Tibial nerve (tissue), 4 donors: Measurements from ENCODE around the gene FRZB.
"Not testable (repeated sequence)": the region's sequence is repeated elsewhere in the genome, so short reads cannot be mapped to it uniquely, and the experiment has no call there.

Source experiments
- EP300 ChIP-seq, 2 donors: sonication (generic); formaldehyde crosslinking; IDR thresholded peaks; one replicate each; pipeline ENCODE4 v1.6.1; 2017; ENCODE audit warnings: antibody characterized with exemption in 2 of 2, mild to moderate bottlenecking in 1 of 2
- POLR2A ChIP-seq, 2 donors: fragments of 450-650 bp; IDR thresholded peaks; one replicate each; pipeline ENCODE4 v1.6.1; 2017; ENCODE audit warnings: antibody characterized with exemption in 2 of 2, mild to moderate bottlenecking in 2 of 2, moderate library complexity in 2 of 2
- TF ChIP-seq, protein P1 (sequence below), 5 experiments: fragments of 200-600 bp in 3 of 5; fragments of 450-650 bp in 2 of 5; sonication (generic) in 3 of 5; IDR thresholded peaks; one replicate each; pipeline ENCODE4 v1.5.1; 2016 to 2019; ENCODE audit warnings: antibody characterized with exemption in 5 of 5, mild to moderate bottlenecking in 3 of 5, moderate library complexity in 2 of 5

DNA sequence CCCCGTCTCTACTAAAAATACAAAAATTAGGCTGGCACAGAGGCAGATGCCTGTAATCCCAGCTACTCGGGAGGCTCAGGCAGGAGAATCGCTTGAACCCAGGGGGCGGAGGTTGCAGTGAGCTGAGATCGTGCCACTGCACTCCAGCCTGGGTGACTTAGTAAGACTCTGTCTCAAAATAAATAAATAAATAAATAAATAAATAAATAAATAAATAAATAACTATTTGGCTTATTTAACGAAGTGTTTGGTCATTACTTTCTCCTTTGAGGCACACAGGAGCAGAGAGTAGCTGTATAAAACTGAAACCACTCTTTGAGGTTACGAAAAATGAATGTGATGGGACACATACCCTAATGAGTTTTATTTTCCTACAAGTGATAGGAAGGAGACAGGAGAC lies 26.6 kb upstream of the FRZB start:
- TF ChIP-seq, protein P1, sequence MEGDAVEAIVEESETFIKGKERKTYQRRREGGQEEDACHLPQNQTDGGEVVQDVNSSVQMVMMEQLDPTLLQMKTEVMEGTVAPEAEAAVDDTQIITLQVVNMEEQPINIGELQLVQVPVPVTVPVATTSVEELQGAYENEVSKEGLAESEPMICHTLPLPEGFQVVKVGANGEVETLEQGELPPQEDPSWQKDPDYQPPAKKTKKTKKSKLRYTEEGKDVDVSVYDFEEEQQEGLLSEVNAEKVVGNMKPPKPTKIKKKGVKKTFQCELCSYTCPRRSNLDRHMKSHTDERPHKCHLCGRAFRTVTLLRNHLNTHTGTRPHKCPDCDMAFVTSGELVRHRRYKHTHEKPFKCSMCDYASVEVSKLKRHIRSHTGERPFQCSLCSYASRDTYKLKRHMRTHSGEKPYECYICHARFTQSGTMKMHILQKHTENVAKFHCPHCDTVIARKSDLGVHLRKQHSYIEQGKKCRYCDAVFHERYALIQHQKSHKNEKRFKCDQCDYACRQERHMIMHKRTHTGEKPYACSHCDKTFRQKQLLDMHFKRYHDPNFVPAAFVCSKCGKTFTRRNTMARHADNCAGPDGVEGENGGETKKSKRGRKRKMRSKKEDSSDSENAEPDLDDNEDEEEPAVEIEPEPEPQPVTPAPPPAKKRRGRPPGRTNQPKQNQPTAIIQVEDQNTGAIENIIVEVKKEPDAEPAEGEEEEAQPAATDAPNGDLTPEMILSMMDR (IDR thresholded peaks at IDR 0.05) = not testable (repeated sequence)
- not testable (repeated sequence) for TF ChIP-seq POLR2A, EP300 (IDR thresholded peaks at IDR 0.05)
